Stimulated activated effector memory CD8-positive, alpha-beta T cell treated with anti-CD3 and anti-CD28 coated beads, Interleukin-12 subunit alpha, Interleukin-12 subunit beta, amount 100 ng/mL, for 72 hours (primary cell): ENCODE measurements around the gene COX17.
"Not testable (repeated sequence)": the region's sequence is repeated elsewhere in the genome, so short reads cannot be mapped to it uniquely, and the experiment has no call there.

ENCODE experiments used
- ATAC-seq: fragments of 150-1000 bp; cut with Tn5 transposase; 2 replicates; pipeline ENCODE4 v1.10.0; 2021
- DNase-seq, 2 donors: peaks; one replicate each; pipeline ENCODE4 v3.0.0; 2021 to 2022; ENCODE audit warnings: low spot score in 2 of 2
- H3K27ac Mint-ChIP-seq: one replicate; pipeline ENCODE4 v1.8.0; 2022; ENCODE audit warnings: mild to moderate bottlenecking, mixed read lengths
- H3K36me3 Mint-ChIP-seq: one replicate; pipeline ENCODE4 v1.8.0; 2022; ENCODE audit warnings: mild to moderate bottlenecking, mixed read lengths
- H3K4me1 Mint-ChIP-seq: one replicate; pipeline ENCODE4 v1.8.0; 2022; ENCODE audit warnings: mixed read lengths
- H3K4me3 Mint-ChIP-seq: one replicate; pipeline ENCODE4 v1.8.0; 2022; ENCODE audit warnings: mild to moderate bottlenecking, mixed read lengths
- H3K9me3 Mint-ChIP-seq: one replicate; pipeline ENCODE4 v1.8.0; 2022; ENCODE audit warnings: mixed read lengths

The COX17 gene

DNA sequence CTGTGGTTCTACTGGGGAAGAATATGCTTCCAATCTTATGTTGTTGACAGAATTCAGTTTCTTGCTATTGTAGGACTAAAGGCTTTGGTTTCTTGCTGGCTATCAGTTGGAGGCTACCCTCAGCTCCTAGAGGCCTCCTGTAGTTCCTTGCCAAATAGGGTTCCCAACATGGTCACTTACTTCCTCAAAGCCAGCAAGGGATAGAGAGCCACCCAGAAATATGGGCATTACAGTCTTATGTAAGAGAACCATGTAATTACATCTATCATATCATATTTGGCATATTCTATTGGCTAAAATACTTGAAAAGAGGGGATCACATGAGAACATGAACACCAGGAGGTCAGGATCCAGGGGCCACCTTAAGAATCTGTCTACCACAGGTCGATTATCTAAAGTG, 6.2 kb upstream of the COX17 start:
- Mint-ChIP-seq H3K27ac (no peak overlapping the region), H3K9me3 (no peaks in the 10 kb centered on the region)

DNA sequence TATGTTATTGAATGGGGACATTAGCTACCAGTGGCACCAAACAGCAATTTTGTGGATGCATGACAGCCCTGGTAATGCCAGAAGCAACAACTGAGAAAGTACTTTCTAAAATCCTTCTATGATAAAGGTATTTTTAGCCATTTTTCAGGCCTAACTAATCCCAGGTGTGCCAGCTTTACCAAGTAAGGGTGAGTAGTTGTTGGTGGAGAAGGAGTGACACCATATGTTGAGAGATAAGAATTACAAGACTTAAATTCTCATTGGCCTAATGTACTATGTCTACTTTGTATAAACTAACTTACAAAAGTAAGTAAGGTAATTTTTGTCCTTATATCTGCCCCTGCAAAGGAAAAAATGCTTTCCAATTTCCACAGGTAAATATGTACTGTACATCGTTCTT, 4.1 kb upstream of the COX17 start:
- DNase-seq (no peak), ATAC-seq (no peak)
- Mint-ChIP-seq H3K27ac (no peak overlapping the region), H3K4me3 (no peak overlapping the region), H3K4me1 (peaks cover 14% of the 10 kb centered on the region), H3K36me3 (peaks cover 17% of the 10 kb centered on the region), H3K9me3 (no peaks in the 10 kb centered on the region)

More for the DNA sequence above, 6.2 kb upstream of the COX17 start:
- no peak for DNase-seq
- H3K36me3 Mint-ChIP-seq: no peaks in the 10 kb centered on the region
- no peak overlapping the region for H3K4me3 Mint-ChIP-seq
- H3K4me1 Mint-ChIP-seq: no peaks in the 10 kb centered on the region
- no peak for ATAC-seq

DNA sequence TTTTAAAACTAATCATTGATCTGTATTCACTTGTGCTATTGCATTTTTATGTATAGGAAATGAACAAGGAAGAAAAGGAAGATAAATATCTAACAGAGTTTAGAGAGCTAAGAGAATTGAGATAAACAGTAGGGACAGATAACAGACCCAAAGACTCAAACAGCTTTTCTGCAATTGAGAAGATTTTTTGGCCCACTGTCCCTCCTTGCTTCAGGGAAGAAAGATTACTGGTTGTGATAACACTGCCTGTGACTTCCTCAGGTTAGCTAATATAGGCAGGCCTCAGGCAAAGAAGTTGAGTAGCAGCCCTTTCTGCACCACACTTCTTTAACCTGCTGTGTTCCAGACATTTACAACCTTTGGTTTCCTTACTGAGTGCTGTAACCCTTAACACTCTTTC, 2.7 kb upstream of the COX17 start:
- DNase-seq: no peak
- Mint-ChIP-seq H3K36me3 (peaks cover 31% of the 10 kb centered on the region), H3K4me3 (no peak overlapping the region), H3K27ac (no peak overlapping the region), H3K4me1 (peaks cover 28% of the 10 kb centered on the region), H3K9me3 (no peaks in the 10 kb centered on the region)
- ATAC-seq: no peak

DNA sequence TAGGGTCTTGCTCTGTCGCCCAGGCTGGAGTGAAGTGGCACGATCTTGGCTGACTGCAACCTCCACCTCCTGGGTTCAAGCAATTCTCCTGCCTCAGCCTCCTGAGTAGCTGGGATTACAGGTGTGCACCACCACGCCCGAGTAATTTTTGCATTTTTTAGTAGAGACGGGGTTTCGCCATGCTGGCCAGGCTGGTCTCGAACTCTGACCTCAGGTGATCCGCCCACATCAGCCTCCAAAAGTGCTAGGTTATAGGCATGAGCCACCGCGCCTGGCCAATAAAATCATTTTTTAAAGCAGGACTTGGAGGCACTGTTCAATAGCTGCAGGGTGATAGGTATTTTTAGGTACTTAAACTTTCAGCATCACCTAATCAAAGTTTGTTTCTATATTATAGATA, 1.0 kb upstream of the COX17 start:
- H3K4me1 Mint-ChIP-seq: peaks cover 28% of the 10 kb centered on the region
- peak overlapping the region; percentile 80 for H3K4me3 Mint-ChIP-seq
- not testable (repeated sequence) for H3K9me3 Mint-ChIP-seq, DNase-seq, ATAC-seq
- peak overlapping the region; percentile 98 for H3K27ac Mint-ChIP-seq
- H3K36me3 Mint-ChIP-seq: peaks cover 48% of the 10 kb centered on the region

DNA sequence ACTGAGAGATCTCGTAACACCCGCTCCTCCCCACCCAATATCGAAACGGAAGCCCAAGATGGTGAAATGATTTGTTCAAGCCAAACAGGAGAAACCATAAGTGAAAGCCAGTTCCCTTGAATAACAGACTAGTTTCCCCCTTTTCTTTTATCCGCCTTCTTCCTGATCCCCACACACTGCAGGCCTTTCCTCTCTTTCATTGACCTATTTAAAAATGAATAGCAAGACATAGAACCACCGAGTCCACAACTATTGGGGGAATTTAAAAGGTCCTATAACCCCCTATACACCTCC, 382 bp upstream of the COX17 start:
- DNase-seq (no peak), ATAC-seq (no peak)
- H3K4me3 Mint-ChIP-seq: peak overlapping the region; percentile 80
- peak overlapping the region; percentile 98 for H3K27ac Mint-ChIP-seq
- H3K36me3 Mint-ChIP-seq: peaks cover 54% of the 10 kb centered on the region
- peaks cover 28% of the 10 kb centered on the region for H3K4me1 Mint-ChIP-seq
- H3K9me3 Mint-ChIP-seq: no peaks in the 10 kb centered on the region

DNA sequence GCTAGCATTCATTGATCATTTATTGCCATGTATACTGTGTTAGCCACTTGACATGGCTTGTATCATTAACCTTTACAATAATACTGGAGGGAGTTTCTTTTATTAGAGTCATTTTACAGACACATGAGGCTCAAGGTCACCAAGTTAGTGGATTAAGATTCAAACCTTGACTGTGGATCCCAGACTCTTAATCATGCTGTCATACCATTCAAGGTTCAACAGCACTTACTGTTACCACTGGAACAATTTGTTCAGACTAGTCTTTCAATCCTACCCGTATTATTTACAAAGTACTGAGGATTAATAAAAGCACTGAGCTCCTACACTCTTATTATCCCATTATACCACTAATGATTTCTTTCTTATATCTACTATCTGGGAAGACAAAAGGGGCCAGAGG, 1.2 kb downstream of the COX17 start:
- no peak for ATAC-seq
- Mint-ChIP-seq H3K9me3 (no peaks in the 10 kb centered on the region), H3K27ac (peak overlapping the region; percentile 98), H3K4me1 (peaks cover 28% of the 10 kb centered on the region), H3K4me3 (peak overlapping the region; percentile 80), H3K36me3 (peaks cover 70% of the 10 kb centered on the region)
- DNase-seq: no peak

DNA sequence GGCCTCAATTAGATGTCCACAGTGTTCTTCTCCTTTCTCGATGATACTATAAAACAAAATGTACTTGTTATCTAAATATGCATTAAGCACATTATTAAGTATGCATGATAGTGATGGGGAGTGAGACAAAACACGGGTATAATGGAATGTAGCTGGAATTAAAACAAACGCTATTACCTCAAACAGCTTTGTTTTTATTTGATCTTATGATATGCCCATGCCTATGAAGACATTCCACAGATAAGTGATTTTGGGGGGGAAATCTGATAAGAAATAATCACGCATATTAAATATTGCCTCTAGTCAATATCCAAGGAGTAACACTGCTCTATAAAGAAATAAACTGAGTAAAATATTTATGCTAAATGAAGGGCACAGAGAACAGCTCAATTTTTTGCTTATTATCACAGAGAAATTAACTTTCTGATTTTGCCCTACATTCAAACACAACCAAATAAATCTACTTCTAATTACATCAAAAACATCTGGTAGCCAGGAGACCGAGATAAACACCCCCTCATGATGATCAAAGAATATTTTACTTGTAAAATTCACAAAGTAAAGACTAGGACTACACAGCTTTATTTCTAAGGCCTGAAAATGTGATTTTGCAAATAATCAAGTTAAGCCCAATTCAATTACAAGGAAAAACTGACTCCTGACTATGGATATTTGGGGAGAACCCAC, 1.9 kb downstream of the COX17 start:
- DNase-seq: no peak
- Mint-ChIP-seq H3K27ac (peak overlapping the region; percentile 98), H3K4me1 (peaks cover 28% of the 10 kb centered on the region), H3K4me3 (peak overlapping the region; percentile 80), H3K36me3 (peaks cover 77% of the 10 kb centered on the region), H3K9me3 (no peaks in the 10 kb centered on the region)
- ATAC-seq: no peak

DNA sequence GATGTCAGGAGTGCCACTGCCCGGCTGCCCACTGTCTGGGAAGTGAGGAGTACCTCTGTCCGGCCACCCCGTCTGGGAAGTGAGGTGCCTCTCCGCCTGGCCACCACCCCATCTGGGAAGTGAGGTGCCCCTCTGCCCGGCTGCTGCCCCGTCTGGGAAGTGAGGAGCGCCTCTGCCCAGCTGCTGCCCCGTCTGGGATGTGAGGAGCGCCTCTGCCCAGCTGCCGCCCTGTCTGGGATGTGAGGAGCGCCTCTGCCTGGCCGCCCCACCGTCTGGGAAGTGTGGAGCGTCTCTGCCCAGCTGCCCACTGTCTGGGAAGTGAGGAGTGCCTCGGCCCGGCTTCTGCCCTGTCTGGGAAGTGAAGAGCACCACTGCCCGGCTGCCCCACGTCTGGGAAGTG, 3.3 kb downstream of the COX17 start:
- H3K27ac Mint-ChIP-seq: no peak overlapping the region
- H3K4me1 Mint-ChIP-seq: peaks cover 28% of the 10 kb centered on the region
- no peaks in the 10 kb centered on the region for H3K9me3 Mint-ChIP-seq
- peaks cover 91% of the 10 kb centered on the region for H3K36me3 Mint-ChIP-seq
- H3K4me3 Mint-ChIP-seq: no peak overlapping the region
- ATAC-seq (no peak), DNase-seq (no peak)

DNA sequence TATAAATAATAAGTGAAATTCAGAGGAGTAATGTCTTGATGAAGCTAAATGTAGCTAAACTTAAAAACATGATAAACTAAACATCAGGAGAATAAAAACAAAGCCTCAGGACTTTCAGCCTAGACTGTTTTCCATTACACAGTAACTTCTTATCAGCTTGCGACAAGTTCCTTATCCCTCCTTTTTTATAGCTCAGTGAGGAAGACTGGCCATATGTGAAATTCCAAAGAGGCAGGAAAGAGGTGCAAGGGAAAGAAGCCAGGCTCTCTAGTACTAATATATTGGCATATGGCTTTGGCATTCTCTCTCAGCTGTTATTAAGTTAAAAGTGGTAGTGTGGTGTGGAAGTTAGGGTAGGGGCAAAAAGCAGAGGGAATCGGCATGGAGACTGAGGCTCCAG, 4.4 kb downstream of the COX17 start:
- H3K9me3 Mint-ChIP-seq: no peaks in the 10 kb centered on the region

DNA sequence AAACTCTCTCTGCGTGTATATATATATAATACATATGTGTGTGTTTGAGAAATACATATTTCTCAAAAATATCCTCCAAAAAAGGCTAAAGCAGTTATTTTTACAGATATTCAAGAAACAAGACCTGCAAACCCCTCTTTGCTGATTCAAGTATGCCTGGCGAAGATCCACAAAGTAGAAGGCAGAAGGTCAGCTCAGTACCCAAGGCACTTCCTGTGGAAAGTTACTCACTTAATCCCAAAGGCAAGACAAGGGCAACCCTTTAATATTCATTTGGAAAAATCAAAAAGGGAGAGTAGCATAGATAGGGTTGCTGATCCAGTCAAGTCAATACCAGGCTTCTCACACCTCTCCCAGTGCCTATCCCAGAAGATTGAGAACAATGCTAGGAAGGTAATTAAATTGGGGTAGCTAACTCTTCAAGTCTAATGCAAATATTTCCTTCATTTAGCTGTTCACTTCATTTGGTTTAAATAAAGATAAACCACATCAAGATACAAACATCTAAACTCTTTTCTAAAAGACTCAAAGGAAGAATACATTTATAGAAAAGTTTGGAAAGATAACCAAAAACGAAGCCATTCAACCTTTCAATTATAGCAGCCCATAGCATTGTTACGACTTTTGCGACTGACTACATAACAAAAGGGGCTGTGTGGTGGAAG, 7.2 kb downstream of the COX17 start:
- Mint-ChIP-seq H3K9me3 (no peaks in the 10 kb centered on the region), H3K36me3 (peaks cover 81% of the 10 kb centered on the region)

More for the DNA sequence above, 4.4 kb downstream of the COX17 start:
- peaks cover 26% of the 10 kb centered on the region for H3K4me1 Mint-ChIP-seq
- ATAC-seq: no peak
- H3K4me3 Mint-ChIP-seq: no peak overlapping the region
- H3K36me3 Mint-ChIP-seq: peaks cover 98% of the 10 kb centered on the region
- no peak for DNase-seq
- peak overlapping the region; percentile 53 for H3K27ac Mint-ChIP-seq

DNA sequence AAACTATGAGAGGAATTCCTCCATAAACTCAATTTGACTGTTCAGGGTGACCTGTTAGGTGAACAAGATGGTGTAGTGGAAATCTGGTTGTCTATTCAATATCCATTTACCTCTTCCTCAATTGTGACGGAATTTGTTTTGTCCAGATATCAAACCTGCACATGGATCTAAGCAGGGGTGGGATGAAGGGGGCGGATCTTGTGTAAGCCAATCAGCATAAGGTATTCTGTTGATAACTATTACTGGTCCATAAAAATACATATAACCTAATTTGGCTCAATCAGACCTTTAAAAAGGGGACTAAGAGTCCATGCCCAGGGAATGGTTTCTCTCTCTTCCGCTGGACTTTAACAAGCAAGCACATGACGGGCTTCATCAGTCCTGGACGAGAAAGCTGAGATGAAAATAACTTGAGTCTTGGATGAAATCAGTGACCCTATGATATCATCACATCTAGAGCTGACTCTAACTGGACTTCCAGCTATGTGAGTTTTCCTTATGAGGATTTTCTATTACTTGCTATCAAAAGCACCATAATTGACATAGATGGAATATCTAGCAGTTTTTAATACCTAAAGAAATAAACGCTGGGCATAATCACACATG, 11.1 kb downstream of the COX17 start:
- ATAC-seq (no peak), DNase-seq (no peak)
- H3K4me1 Mint-ChIP-seq: peaks cover 14% of the 10 kb centered on the region
- no peak overlapping the region for H3K4me3 Mint-ChIP-seq
- H3K9me3 Mint-ChIP-seq: no peaks in the 10 kb centered on the region
- H3K27ac Mint-ChIP-seq: no peak overlapping the region
- peaks cover 47% of the 10 kb centered on the region for H3K36me3 Mint-ChIP-seq

More for the DNA sequence above, 7.2 kb downstream of the COX17 start:
- H3K4me1 Mint-ChIP-seq: peaks cover 1% of the 10 kb centered on the region
- peak overlapping the region; percentile 43 for H3K27ac Mint-ChIP-seq
- ATAC-seq (no peak), DNase-seq (no peak)
- H3K4me3 Mint-ChIP-seq: no peak overlapping the region

DNA sequence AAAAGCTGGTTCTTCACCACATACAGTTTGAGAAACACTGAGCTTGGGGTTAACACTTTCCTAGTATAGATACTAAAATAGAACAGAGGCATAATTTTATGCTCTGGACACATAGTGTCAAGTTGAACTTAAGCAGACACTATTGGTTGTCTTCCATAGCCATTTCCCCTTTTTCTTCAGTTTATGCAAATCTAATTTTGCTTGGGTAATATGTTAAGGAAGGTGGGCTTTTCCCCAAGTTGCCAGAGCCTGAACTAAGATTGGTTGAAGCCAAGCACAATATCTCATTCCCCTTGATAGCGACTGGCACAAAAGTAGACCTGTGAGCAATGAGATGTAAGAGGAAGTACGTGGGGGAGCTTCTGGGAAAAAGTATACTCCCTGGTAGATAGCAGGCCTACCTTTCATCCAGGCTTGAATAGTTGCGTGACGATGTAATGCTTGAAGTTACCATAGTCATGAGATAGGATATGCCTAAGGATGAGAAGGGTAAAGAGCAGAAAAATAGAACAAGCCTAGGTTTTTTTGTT, 12.3 kb downstream of the COX17 start:
- Mint-ChIP-seq H3K4me1 (peaks cover 14% of the 10 kb centered on the region), H3K4me3 (no peak overlapping the region), H3K27ac (peak overlapping the region; percentile 56), H3K36me3 (peaks cover 35% of the 10 kb centered on the region), H3K9me3 (no peaks in the 10 kb centered on the region)
- no peak for ATAC-seq
- DNase-seq: no peak

DNA sequence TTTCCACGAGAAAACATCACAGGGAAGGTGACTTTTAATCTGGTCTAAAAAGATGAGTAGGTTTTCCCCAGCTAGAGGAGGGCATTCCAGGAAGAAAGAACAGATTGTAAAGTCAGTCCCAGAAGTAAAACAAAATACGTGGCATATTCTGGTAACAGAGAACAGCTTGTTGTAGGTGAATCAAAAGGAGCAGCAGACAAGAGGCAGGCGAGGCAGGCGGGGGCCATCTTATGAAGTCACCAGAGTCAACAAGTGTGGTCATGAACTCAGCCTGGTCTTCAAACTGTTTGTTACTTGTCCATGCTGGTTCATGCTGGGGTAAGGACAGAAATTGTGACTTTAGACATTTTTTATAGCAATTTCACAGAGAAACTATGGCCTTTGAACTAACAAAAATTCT, 12.8 kb downstream of the COX17 start:
- Mint-ChIP-seq H3K4me3 (no peak overlapping the region), H3K4me1 (peaks cover 14% of the 10 kb centered on the region), H3K27ac (no peak overlapping the region), H3K36me3 (peaks cover 30% of the 10 kb centered on the region), H3K9me3 (no peaks in the 10 kb centered on the region)
- no peak for DNase-seq
- no peak for ATAC-seq

DNA sequence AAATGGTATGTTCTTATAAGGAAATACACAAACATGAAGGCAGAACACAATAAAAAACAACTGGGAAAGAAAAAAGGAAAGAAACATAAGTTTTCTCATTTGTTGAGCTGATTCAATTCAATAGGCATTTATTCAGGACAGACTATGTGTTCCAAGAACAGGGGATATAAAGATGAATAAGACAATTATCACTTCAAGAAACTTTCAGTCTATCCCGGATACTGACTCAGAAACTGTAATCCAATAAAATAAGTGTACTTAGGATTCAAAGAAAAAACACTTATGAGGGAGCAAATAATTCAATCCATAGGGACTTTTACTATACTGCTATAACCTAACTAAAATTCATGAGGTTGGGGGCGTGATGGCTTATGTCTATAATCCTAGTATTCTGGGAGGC, 13.3 kb downstream of the COX17 start:
- ATAC-seq: no peak
- Mint-ChIP-seq H3K27ac (no peak overlapping the region), H3K4me1 (peaks cover 14% of the 10 kb centered on the region), H3K9me3 (no peaks in the 10 kb centered on the region), H3K4me3 (no peak overlapping the region), H3K36me3 (peaks cover 25% of the 10 kb centered on the region)
- no peak for DNase-seq

DNA sequence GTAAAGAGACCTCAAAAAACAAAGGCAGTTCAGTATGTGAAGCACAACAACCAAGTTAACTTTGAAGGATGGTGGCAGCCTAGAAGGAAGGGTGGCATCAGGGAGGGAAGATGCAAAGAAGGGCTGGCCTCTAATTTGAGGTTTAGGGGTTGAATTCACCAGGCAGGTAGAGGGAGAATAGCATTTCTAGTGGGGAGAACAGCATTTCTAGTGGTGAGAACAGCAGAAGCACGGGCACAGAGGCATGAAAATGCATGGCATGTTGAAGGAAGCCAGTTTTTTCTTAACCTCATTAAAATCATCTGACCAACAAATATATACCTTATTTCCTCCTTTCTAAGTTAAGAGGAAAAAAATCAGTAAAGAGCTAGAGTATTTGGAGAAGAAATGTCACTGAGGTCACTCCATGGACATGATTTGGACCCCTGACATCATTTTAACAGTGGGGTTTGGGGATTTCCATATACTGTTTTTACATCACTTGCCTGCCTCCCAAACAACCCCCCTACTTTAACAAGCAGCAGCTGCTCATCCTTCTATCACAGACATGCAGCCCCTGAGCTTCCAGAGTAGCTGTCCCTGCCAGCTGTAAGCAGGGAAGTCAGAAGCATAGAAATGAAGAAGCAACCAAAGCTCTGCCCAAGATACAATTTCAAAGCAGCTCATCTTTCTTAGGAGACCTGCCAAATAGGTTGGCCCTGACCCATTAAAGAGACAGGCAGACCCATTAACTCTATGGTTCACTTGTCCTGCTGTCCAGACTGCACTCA, 14.4 kb downstream of the COX17 start:
- Mint-ChIP-seq H3K4me1 (peaks cover 14% of the 10 kb centered on the region), H3K36me3 (peaks cover 16% of the 10 kb centered on the region), H3K27ac (peak overlapping the region; percentile 10), H3K4me3 (no peak overlapping the region), H3K9me3 (no peaks in the 10 kb centered on the region)
- DNase-seq (no peak), ATAC-seq (no peak)
